ENCODE measurements around the gene DNM1L.

Gene DNM1L

GRCh38 chr12:32679920-32680237 is 778 bp downstream of the DNM1L start:
- H3K27ac ChIP-seq (replicated peaks) = peak overlapping the region; percentile 93
- no peak for DNase-seq (ENCODE audit: low read depth in 1 of 2, low spot score in 1 of 2)
- peak overlapping the region; percentile 89 for H3K4me3 ChIP-seq (replicated peaks; ENCODE audit: insufficient read depth, low read length)
- no peaks in the 10 kb centered on the region for H3K27me3 ChIP-seq (ENCODE audit: insufficient read depth, poor library complexity, severe bottlenecking)
- no peak for TF ChIP-seq POLR2AphosphoS5 (IDR thresholded peaks at IDR 0.05; ENCODE audit: low read depth)
- no peak for TF ChIP-seq GABPA (IDR thresholded peaks at IDR 0.05; ENCODE audit: low read depth)
- no peak for TF ChIP-seq SPI1 (IDR thresholded peaks at IDR 0.05; ENCODE audit: borderline replicate concordance, low read depth)
- TF ChIP-seq, protein P1, sequence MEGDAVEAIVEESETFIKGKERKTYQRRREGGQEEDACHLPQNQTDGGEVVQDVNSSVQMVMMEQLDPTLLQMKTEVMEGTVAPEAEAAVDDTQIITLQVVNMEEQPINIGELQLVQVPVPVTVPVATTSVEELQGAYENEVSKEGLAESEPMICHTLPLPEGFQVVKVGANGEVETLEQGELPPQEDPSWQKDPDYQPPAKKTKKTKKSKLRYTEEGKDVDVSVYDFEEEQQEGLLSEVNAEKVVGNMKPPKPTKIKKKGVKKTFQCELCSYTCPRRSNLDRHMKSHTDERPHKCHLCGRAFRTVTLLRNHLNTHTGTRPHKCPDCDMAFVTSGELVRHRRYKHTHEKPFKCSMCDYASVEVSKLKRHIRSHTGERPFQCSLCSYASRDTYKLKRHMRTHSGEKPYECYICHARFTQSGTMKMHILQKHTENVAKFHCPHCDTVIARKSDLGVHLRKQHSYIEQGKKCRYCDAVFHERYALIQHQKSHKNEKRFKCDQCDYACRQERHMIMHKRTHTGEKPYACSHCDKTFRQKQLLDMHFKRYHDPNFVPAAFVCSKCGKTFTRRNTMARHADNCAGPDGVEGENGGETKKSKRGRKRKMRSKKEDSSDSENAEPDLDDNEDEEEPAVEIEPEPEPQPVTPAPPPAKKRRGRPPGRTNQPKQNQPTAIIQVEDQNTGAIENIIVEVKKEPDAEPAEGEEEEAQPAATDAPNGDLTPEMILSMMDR (IDR thresholded peaks at IDR 0.05; ENCODE audit: insufficient read depth, low read length) = no peak
- TF ChIP-seq, protein P2, sequence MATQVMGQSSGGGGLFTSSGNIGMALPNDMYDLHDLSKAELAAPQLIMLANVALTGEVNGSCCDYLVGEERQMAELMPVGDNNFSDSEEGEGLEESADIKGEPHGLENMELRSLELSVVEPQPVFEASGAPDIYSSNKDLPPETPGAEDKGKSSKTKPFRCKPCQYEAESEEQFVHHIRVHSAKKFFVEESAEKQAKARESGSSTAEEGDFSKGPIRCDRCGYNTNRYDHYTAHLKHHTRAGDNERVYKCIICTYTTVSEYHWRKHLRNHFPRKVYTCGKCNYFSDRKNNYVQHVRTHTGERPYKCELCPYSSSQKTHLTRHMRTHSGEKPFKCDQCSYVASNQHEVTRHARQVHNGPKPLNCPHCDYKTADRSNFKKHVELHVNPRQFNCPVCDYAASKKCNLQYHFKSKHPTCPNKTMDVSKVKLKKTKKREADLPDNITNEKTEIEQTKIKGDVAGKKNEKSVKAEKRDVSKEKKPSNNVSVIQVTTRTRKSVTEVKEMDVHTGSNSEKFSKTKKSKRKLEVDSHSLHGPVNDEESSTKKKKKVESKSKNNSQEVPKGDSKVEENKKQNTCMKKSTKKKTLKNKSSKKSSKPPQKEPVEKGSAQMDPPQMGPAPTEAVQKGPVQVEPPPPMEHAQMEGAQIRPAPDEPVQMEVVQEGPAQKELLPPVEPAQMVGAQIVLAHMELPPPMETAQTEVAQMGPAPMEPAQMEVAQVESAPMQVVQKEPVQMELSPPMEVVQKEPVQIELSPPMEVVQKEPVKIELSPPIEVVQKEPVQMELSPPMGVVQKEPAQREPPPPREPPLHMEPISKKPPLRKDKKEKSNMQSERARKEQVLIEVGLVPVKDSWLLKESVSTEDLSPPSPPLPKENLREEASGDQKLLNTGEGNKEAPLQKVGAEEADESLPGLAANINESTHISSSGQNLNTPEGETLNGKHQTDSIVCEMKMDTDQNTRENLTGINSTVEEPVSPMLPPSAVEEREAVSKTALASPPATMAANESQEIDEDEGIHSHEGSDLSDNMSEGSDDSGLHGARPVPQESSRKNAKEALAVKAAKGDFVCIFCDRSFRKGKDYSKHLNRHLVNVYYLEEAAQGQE (IDR thresholded peaks at IDR 0.05; ENCODE audit: insufficient replicate concordance, low read depth) = no peak

- DNase-seq (ENCODE audit: low read depth in 1 of 2, low spot score in 1 of 2) = no peak
- Histone ChIP-seq H3K27me3 (ENCODE audit: insufficient read depth, poor library complexity, severe bottlenecking) (no peaks in the 10 kb centered on the region), H3K27ac (replicated peaks) (peak overlapping the region; percentile 93), H3K4me3 (replicated peaks; ENCODE audit: insufficient read depth, low read length) (peak overlapping the region; percentile 89)
- TF ChIP-seq GABPA (IDR thresholded peaks at IDR 0.05; ENCODE audit: low read depth) = no peak
- TF ChIP-seq, protein P2 (IDR thresholded peaks at IDR 0.05; ENCODE audit: insufficient replicate concordance, low read depth) = no peak
- no peak for TF ChIP-seq POLR2AphosphoS5 (IDR thresholded peaks at IDR 0.05; ENCODE audit: low read depth)
- TF ChIP-seq, protein P1 (IDR thresholded peaks at IDR 0.05; ENCODE audit: insufficient read depth, low read length) = no peak
- no peak for TF ChIP-seq SPI1 (IDR thresholded peaks at IDR 0.05; ENCODE audit: borderline replicate concordance, low read depth)
These were observed 1.7 kb downstream of the DNM1L start for GRCh38 chr12:32680787-32681186.

DNA sequence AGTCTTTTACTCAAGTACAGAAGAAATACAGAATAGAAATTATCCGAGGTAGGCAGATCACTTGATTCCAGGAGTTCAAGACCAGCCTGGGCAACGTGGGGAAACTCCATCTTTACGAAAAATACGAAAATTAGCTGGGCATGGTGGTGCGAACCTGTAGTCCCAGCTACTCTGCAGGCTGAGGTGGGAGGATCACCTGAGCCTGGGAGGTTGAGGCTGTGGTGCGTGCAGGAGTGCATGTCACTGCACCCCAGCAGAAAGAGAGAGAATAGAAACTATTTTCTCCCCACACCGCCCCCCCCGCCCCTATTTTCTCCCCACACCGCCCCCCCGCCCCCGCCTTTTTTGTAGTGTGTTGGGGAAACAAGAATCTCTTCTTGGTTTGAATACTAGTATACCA is 2.2 kb downstream of the DNM1L start:
- Histone ChIP-seq H3K27ac (replicated peaks) (peak overlapping the region; percentile 93; the same call in 1 of the 2 replicates), H3K27me3 (ENCODE audit: insufficient read depth, poor library complexity, severe bottlenecking) (no peaks in the 10 kb centered on the region), H3K4me3 (replicated peaks; ENCODE audit: insufficient read depth, low read length) (no peak overlapping the region)
- TF ChIP-seq GABPA (IDR thresholded peaks at IDR 0.05; ENCODE audit: low read depth) = no peak
- no peak for TF ChIP-seq POLR2AphosphoS5 (IDR thresholded peaks at IDR 0.05; ENCODE audit: low read depth)
- no peak for DNase-seq (ENCODE audit: low read depth in 1 of 2, low spot score in 1 of 2)

DNA sequence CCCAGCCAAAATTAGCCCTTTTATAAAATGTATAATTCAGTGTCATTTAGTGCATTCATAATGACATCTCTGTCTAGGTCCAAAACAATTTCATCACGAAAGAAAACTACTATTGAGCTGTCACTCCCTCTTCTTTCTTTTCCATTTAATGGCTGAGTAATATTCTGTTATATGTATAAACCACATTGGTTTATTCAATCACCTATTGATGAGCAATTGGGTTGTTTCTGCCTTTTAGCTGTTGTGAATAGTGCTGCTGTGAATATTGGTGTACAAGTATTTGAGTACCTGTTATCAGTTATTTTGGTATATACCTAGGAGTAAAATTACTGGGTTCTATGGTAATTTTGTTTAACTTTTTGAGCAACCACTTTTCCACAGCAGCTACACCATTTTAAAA is 7.2 kb downstream of the DNM1L start:
- Histone ChIP-seq H3K4me3 (replicated peaks; ENCODE audit: insufficient read depth, low read length) (no peak overlapping the region), H3K27me3 (ENCODE audit: insufficient read depth, poor library complexity, severe bottlenecking) (no peaks in the 10 kb centered on the region), H3K27ac (replicated peaks) (no peak overlapping the region)
- no peak for DNase-seq (ENCODE audit: low read depth in 1 of 2, low spot score in 1 of 2)
- TF ChIP-seq, protein P2 (IDR thresholded peaks at IDR 0.05; ENCODE audit: insufficient replicate concordance, low read depth) = no peak
- no peak for TF ChIP-seq POLR2AphosphoS5 (IDR thresholded peaks at IDR 0.05; ENCODE audit: low read depth)
- TF ChIP-seq, protein P1 (IDR thresholded peaks at IDR 0.05; ENCODE audit: insufficient read depth, low read length) = no peak
- no peak for TF ChIP-seq GABPA (IDR thresholded peaks at IDR 0.05; ENCODE audit: low read depth)
- TF ChIP-seq SPI1 (IDR thresholded peaks at IDR 0.05; ENCODE audit: borderline replicate concordance, low read depth) = no peak
